Brain microvascular endothelial cell (primary cell): ENCODE results near the gene GPR87.

ENCODE experiments used
- DNase-seq: peaks from one replicate; pipeline ENCODE4 v3.0.0-alpha.2; 2020
- H3K27ac ChIP-seq: fragments of 250-450 bp; sonication (Bioruptor Pico); 2 replicates; pipeline ENCODE4 v1.5.1; 2020; ENCODE audit warnings: mild to moderate bottlenecking, moderate library complexity
- H3K27me3 ChIP-seq: fragments of 250-450 bp; sonication (Bioruptor Pico); replicated peaks from 2 replicates; pipeline ENCODE4 v1.5.1; 2020; ENCODE audit warnings: mild to moderate bottlenecking
- H3K36me3 ChIP-seq: fragments of 250-450 bp; sonication (Bioruptor Pico); replicated peaks from 2 replicates; pipeline ENCODE4 v1.5.1; 2020; ENCODE audit warnings: mild to moderate bottlenecking
- H3K4me3 ChIP-seq: 2 replicates; pipeline ENCODE4 v1.5.1; 2011; ENCODE audit warnings: low read depth, mild to moderate bottlenecking, control low read depth, low read length, moderate library complexity
- in situ Hi-C: cut with HindIII; loops from 2 replicates; pipeline ENCODE4 v1.10.0; 2017; ENCODE audit warnings: low sequenced_read_pairs, low pct_ligation_motif_present
- TF ChIP-seq, protein P1 (sequence below): IDR thresholded peaks from 2 replicates; pipeline ENCODE4 v1.5.1; 2011; ENCODE audit warnings: low read depth, mild to moderate bottlenecking, moderate library complexity, low read length, control low read depth, inconsistent platforms; ENCODE audit errors: missing control alignments

Gene GPR87

DNA sequence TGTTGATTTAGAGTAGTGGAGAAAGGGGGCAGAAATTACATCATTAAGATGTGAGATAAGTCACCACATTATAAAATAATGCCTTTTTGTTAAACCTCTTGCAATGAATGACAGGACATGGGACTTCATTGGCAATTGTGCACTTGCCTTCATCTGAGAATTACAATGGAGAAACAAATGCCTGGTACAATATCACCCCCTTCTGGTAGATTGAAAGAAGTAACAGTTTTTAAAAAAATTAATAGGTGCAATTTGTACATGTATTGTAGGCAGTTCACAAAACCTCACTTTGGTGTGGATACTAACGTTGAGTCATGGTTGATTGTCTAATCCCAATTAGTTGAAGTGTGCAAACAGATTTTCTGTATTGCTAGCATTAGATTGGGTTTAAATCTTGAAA, 33.7 kb downstream of the GPR87 start:
- H3K27ac ChIP-seq = peak overlapping the region; percentile 95
- H3K36me3 ChIP-seq = no peaks in the 10 kb centered on the region
- in situ Hi-C loops = no loop called here
- no peak overlapping the region for H3K4me3 ChIP-seq
- DNase-seq = peak; percentile 51
- no peaks in the 10 kb centered on the region for H3K27me3 ChIP-seq
- TF ChIP-seq, protein P1, sequence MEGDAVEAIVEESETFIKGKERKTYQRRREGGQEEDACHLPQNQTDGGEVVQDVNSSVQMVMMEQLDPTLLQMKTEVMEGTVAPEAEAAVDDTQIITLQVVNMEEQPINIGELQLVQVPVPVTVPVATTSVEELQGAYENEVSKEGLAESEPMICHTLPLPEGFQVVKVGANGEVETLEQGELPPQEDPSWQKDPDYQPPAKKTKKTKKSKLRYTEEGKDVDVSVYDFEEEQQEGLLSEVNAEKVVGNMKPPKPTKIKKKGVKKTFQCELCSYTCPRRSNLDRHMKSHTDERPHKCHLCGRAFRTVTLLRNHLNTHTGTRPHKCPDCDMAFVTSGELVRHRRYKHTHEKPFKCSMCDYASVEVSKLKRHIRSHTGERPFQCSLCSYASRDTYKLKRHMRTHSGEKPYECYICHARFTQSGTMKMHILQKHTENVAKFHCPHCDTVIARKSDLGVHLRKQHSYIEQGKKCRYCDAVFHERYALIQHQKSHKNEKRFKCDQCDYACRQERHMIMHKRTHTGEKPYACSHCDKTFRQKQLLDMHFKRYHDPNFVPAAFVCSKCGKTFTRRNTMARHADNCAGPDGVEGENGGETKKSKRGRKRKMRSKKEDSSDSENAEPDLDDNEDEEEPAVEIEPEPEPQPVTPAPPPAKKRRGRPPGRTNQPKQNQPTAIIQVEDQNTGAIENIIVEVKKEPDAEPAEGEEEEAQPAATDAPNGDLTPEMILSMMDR = peak; percentile 46

DNA sequence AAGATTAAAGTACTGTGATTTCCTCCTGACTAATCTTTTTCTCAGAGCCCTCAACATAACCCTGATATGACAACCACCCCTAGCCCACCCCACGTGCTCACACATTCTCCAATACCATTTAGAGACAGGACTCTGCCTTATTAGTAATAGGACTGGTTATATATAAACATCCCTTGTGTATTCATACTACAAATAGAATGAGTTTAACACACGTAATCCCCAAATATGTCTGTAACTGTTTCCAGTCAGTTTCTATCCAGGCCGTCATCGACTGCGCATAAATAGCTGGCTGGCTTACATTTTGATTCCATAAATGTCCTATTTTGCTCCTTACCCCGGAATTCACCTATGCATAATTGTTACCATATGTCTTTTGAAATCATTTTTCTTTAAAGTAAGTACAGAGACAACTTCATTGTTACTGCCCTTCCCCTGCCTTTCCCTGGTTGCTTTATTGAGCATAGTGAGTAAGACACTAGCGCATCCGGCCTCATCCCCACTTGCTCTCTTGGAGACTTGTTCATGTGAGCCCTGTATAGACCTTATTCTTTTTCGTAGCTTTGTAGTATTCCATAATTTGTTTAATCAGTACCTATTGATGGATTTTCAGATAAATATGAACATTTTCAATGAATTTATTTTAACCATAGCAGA, 34.8 kb downstream of the GPR87 start:
- DNase-seq = peak; percentile 92
- Histone ChIP-seq H3K36me3 (no peaks in the 10 kb centered on the region), H3K4me3 (no peak overlapping the region), H3K27ac (peak overlapping the region; percentile 95), H3K27me3 (no peaks in the 10 kb centered on the region)
- in situ Hi-C loops = no loop called here
- TF ChIP-seq, protein P1 = no peak

DNA sequence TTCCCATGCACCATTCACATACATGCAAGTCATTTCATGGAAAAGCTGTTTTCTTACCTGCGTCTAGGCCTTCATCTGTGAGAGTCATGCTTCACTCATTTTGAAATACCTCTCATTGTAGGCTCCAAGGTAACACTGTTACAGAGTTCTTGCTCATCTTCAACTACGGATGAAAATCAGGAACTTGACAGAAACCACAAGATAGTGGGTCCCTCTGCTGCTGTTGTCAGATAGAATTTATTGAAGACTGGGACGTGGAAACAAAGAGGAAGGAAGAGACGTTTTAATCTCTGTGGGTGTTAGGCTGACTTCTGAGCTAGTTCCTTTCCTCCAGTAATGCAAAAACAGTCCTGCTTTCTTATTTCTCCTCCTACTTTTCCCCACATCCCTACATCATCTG, 38.4 kb downstream of the GPR87 start, which contains the start of gene P2RY14:
Gene P2RY14, minus strand, starts transcription at position 313 of the 400 bp plus-strand sequence. CDS start 64,226 bp downstream, outside the sequence.
- Histone ChIP-seq H3K4me3 (no peak within 1 kb of the TSS), H3K27ac (no peak within 1 kb of the TSS), H3K27me3 (no peaks in the 10 kb centered on the region), H3K36me3 (no peaks in the 10 kb centered on the region)
- TF ChIP-seq, protein P1 = no peak
- in situ Hi-C loops = no loop called here
- DNase-seq = no peak

DNA sequence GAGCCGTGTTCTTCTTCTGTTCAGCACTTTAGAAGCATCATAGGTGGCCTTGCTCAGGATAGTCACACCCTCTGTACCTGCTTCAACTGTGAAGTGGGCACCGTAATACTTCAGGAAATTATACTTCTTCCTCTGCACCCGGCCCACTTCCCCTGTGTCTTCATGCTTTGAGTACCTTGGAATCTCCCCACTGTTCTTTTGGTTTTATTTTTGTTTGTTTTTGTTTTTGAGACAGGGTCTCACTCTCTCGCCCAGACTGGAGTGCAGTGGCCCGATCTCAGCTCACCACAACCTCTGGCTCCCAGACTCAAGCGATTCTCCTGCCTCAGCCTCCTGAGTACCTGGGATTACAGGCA, 40.0 kb downstream of the GPR87 start:
- no peak overlapping the region for H3K27ac ChIP-seq
- DNase-seq = no peak
- no peak overlapping the region for H3K4me3 ChIP-seq
- in situ Hi-C loops = no loop called here
- H3K27me3 ChIP-seq = no peaks in the 10 kb centered on the region
- TF ChIP-seq, protein P1 = no peak
- H3K36me3 ChIP-seq = no peaks in the 10 kb centered on the region

DNA sequence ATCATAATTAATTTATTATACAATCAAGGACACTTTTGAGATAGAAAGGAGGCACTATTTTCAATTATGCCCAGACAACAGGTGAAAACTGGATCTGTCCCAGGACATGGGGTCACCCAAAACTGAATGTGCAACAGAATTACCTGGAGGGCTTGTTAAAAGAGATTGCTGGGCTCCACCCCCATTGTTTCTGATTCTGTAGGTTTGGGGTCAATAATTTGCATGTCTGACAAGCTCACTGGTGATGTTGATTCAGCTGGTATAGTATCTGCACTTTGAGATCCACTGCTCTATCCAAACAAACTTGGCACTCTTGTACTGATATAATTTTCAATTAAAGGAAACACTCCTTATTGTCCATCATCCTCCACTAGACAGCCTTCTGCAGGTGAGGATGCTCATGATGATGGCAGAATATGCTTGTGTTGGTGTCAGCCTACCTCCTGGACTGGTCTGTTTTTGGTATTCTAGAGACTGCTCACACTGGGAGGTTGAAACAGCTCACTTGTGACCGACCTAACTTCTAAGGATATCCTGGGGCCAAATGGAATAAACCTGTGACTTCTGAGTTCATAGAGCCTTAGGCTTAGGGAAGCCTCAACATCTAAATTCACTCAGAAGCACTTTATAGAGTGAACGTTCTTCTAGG, 40.5 kb downstream of the GPR87 start:
- in situ Hi-C loops = no loop called here
- Histone ChIP-seq H3K27me3 (no peaks in the 10 kb centered on the region), H3K4me3 (no peak overlapping the region), H3K36me3 (no peaks in the 10 kb centered on the region), H3K27ac (no peak overlapping the region)
- TF ChIP-seq, protein P1 = no peak
- DNase-seq = no peak
